CD4-positive, alpha-beta T cell treated with Interleukin-12 subunit alpha and Interleukin-12 subunit beta, for 1 hour (primary cell): ENCODE measurements around the gene MBNL3.
"Not testable (repeated sequence)": the region's sequence is repeated elsewhere in the genome, so short reads cannot be mapped to it uniquely, and the experiment has no call there.

Experiments
- DNase-seq: peaks from one replicate; pipeline ENCODE4 v3.0.0-alpha.2; 2020

The MBNL3 gene

GRCh38 chrX:132367984-132368383 lies 120.9 kb downstream of the MBNL3 start:
- DNase-seq = no peak

- no peak for DNase-seq
Observed at GRCh38 chrX:132367314-132367713, 121.5 kb downstream of the MBNL3 start.

- no peak for DNase-seq
Observed at GRCh38 chrX:132365490-132365889, 123.3 kb downstream of the MBNL3 start.

- DNase-seq = no peak
Observed at GRCh38 chrX:132364313-132364712, 124.5 kb downstream of the MBNL3 start.

GRCh38 chrX:132353430-132353829 lies 135.4 kb downstream of the MBNL3 start:
- no peak for DNase-seq

GRCh38 chrX:132336172-132336571 lies 152.7 kb downstream of the MBNL3 start:
- no peak for DNase-seq

GRCh38 chrX:132333351-132333750 lies 155.5 kb downstream of the MBNL3 start:
- DNase-seq = no peak

- no peak for DNase-seq
Observed at GRCh38 chrX:132331532-132331931, 157.3 kb downstream of the MBNL3 start.

GRCh38 chrX:132331000-132331399 lies 157.8 kb downstream of the MBNL3 start:
- no peak for DNase-seq

- DNase-seq = no peak
Observed at GRCh38 chrX:132330156-132330729, 158.6 kb downstream of the MBNL3 start.

- DNase-seq = not testable (repeated sequence)
Observed at GRCh38 chrX:132326960-132327359, 161.9 kb downstream of the MBNL3 start.
